SW 1271 (cell line): ENCODE measurements around the gene SEMA3G.

ENCODE experiments used
- DNase-seq, 2 experiments: peaks; one replicate each; lab custom pipeline; 2025; lab: John Stamatoyannopoulos, UW

SEMA3G gene

GRCh38 chr3:52444860-52445793 lies at the start of gene SEMA3G:
TSS of gene SEMA3G (minus strand) at chr3:52445103. CDS start at chr3:52445027, 76 bp downstream.
- DNase-seq = peak in 1 of 2 experiments; percentile 10

DNA sequence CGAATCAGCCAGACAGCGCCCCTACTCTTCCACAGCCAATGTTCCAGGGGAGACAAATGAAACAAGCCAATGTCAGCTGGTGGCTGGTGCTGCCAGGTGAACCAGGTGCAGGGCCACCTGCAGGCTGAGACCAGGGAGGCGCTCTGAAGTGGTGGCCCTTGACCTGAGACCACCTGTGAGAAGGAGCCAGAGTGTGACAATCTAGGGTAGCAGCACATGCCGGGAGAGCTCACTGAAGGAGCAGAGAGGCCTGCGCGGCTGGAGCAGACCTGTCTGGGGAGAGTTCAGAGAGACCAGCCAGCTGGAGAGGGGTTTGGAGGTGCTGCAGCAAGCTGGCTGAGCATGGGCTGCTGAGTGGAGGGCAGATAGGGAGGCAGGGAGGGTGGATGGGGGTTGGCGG lies 49.5 kb upstream of the SEMA3G start:
- no peak for DNase-seq

DNA sequence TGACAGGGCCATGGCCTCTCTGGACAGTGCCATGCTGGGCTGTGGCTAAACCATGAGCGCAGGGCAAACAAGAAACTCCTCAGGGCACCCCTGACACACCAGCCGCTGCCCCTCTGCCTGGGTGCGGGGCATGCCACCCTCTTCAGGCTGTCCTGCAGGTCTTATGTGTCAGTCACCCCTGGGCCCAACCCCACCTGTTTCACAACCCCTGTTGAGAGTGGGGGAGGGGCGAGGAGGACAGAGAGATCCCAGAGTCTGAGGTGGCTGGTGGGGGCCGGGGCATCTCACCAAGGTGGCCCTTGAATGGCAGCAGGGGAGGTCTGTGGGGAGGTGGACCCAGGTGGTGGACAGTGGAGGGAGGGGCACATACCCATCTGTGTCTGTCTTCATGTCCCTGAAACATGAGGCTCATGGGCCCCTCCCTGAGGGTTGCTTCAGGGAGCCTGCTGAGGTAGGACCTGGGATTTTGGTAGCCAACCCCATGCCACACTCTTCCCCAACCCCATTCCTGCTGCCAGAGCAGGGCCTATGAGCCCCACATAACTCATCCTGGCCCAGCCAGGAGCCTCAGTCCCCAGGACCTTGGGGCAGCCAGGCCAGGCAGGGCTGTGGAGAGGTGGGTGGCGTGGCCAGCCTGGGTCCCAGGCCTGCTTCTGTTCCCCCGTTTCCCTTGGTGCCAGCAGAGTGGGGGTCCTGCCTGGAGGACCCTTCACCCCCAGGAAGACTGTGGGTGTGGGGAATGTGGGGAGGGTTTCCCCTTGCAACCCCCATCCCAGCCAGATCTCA lies 48.5 kb upstream of the SEMA3G start:
- DNase-seq = no peak

GRCh38 chr3:52492059-52492458 lies 47.2 kb upstream of the SEMA3G start:
- DNase-seq = no peak

DNA sequence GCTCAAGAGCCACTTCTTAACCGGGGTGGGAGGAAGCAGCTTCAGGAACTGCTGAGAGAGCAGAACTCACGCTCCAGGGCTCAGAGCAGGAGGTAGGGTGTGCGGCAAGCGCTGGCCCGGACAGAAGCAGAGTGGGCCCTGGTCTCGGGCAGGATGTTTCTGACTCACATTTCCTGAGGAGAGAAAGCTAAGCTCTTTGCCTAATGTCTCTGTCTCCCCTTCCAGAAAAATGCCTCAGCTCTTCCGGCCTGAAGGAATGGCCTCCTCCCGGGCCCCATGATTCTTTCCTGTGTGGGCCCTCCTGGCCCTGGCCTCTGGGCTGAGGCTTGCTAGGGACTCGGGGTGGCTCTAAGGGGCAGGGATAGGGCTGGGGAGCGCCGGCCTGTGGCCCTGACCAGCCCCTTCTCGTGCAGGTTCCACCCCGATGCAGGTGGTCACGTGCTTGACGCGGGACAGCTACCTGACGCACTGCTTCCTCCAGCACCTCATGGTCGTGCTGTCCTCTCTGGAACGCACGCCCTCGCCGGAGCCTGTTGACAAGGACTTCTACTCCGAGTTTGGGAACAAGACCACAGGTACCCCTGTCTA lies 46.1 kb upstream of the SEMA3G start:
- DNase-seq = no peak

- DNase-seq = no peak
These were observed 45.4 kb upstream of the SEMA3G start for GRCh38 chr3:52490035-52490938.

DNA sequence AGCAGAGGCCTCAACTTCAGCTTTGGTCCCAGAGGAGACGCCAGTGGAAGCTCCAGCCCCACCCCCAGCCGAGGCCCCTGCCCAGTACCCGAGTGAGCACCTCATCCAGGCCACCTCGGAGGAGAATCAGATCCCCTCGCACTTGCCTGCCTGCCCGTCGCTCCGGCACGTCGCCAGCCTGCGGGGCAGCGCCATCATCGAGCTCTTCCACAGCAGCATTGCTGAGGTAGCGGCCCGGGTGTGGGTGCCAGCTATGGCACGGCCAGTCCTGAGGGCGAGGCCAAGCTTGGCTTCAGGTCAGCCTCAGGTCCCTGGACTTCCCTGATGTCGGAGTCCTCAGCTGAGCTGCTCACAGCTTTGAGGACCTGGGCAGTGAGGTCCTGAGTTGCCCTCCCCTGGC lies 44.5 kb upstream of the SEMA3G start:
- DNase-seq = no peak

DNA sequence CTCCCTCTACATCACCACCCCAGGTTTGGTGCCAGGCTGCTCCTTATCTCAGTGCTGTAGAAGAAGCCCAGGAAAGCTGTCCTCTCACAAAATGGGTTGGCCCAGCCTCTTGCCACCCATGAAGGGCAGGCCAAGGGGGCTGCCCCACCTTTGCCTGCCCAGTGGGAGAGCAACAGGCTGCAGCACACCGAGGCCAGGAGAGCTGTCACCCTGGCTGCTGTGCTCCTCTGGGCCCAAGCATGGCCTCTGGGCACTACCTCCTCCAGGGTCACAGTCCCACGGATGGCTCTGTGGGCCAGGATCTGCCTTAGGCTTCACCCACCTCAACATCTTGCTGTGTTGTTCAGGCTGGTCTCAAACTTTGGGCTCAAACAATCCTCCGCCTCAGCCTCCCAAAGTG lies 43.8 kb upstream of the SEMA3G start:
- DNase-seq = no peak

DNA sequence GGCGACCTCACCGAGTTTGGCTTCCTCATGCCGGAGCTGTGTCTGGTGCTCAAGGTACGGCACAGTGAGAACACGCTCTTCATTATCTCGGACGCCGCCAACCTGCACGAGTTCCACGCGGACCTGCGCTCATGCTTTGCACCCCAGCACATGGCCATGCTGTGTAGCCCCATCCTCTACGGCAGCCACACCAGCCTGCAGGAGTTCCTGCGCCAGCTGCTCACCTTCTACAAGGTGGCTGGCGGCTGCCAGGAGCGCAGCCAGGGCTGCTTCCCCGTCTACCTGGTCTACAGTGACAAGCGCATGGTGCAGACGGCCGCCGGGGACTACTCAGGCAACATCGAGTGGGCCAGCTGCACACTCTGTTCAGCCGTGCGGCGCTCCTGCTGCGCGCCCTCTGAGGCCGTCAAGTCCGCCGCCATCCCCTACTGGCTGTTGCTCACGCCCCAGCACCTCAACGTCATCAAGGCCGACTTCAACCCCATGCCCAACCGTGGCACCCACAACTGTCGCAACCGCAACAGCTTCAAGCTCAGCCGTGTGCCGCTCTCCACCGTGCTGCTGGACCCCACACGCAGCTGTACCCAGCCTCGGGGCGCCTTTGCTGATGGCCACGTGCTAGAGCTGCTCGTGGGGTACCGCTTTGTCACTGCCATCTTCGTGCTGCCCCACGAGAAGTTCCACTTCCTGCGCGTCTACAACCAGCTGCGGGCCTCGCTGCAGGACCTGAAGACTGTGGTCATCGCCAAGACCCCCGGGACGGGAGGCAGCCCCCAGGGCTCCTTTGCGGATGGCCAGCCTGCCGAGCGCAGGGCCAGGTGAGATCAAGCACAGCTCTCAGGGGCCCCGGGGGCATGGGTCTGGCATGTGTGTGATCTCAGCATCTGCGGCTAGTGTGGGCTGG lies 43.1 kb upstream of the SEMA3G start:
- no peak for DNase-seq

DNA sequence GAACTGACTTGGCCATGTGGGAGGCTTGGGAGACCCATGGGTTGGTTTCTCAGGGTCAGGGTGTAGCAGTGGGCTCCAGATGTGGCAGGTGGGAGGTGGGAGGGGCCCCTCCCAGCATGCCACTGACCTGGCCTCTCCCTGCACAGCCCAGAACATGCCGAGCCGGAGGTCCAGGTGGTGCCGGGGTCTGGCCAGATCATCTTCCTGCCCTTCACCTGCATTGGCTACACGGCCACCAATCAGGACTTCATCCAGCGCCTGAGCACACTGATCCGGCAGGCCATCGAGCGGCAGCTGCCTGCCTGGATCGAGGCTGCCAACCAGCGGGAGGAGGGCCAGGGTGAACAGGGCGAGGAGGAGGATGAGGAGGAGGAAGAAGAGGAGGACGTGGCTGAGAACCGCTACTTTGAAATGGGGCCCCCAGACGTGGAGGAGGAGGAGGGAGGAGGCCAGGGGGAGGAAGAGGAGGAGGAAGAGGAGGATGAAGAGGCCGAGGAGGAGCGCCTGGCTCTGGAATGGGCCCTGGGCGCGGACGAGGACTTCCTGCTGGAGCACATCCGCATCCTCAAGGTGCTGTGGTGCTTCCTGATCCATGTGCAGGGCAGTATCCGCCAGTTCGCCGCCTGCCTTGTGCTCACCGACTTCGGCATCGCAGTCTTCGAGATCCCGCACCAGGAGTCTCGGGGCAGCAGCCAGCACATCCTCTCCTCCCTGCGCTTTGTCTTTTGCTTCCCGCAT lies 42.3 kb upstream of the SEMA3G start:
- no peak for DNase-seq

DNA sequence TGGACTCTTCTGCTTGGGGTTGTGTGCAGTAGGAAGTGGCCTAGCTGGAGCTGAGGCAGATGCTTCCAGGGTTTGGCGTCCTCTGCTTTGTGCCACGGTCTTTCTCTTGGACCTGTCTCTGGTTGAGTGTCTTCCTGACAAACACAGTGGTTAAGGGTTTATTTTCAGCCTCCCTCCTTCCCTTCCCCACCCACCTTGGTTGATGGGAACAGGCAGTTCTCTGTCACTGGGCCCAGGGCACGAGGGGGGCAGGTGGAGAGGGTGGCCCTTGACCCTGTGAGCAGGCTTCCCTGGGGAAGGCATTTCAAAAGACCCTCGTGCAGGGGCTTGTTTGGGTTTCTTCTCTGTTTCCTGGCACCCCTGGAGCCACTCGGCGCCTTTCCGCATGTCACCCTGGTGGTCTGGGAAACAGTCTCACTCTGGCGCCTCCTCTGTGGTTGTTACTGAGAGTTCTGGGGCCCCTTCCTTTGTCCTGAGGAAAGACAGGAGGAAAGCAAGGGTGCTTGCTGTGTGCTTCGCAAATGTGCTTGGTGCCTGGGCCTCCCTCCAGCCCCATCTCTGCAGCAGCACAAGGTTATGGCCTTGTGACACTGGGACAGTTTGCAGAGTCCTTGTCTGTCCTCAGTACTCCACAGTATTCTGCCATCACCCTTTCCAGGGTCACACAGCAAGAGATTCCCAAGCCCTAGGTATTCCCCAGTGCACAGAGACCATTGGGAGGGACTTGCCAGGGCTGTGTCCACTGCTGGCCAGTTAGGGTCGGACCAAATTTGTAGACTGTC lies 40.0 kb upstream of the SEMA3G start:
- no peak for DNase-seq

GRCh38 chr3:52483577-52484381 lies 38.9 kb upstream of the SEMA3G start:
- DNase-seq = no peak

- no peak for DNase-seq
These were observed 38.2 kb upstream of the SEMA3G start for GRCh38 chr3:52483081-52483480.

DNA sequence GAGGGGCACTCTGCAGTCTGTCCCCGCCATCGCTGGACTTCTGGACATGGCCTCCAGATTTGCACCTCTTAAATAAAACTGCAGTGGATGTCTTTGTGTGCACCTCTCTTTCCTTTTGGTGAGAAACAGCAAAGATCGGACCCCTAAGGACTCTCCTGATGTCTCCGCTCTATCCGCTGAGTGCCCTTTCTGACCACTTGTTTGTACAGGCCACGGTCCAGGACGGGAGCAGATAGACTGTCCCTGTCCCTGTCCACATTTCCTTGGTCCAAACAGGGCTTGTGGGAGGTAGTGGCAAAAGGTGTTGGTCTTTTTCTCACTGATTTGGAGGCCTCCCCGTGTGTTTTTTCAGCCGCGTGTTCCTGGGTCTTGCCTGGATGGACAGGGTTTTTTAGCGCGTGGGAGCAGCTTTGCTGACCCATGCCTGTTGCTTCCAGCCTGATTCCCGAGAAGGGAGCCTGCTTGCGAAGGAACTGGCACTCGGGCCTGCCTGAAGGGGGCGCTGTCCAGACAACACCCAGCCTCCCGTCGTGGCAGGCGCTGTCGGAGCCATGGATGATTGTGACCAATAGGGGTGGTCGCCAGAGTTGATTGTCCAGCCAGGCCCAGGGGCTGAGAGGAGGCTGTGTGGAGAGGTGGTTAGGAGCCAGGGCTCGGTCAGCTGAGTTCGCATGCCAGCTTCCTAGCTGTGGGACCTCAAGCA lies 37.1 kb upstream of the SEMA3G start:
- no peak for DNase-seq

DNA sequence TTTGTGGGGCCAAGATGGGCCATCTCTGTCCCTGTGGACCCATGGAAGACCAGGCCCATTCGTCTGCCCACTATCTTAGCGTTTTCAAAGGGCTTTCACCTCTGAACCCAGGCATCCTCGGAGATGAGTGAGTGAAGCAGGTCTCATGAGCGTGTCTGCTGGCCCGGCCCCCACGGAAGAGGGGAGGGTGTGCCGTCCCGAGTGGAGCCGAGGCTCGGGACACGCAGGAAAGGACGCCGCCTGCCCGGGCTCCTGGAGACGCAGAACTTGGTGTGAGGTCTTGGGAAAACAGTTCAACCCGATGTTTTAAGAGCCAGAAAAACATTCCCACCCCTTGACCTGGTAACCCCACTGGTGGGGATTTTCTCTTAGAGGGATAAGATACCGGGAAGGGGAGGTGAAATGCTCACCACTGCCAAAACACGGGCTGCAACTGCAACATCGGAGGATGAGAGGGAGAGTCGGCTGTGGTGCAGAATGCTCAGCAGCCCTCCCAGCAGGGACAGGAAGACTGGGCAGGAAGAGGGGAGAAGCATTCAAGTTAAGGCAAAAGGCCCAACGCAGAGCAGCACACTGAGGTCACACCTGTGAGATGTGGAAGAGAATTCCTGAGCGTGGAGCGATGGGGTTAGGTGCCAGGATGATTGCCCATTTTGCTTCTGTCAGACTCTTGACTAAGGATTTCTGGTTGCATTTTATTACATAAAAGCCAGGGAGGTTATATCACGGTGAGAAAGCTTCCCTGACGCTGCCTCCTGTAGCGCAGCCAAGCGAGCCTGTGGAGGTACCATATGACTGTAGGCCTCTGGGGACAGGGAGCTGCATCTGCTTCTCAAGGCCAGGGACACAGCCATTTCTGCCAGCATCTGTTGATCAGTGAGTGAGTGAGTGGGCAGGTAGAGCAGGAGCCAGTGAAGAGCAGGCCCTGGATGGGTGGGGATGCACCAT lies 36.1 kb upstream of the SEMA3G start:
- DNase-seq = no peak

GRCh38 chr3:52479877-52480575 lies 35.1 kb upstream of the SEMA3G start:
- no peak for DNase-seq
